PC-3 (cell line): ENCODE data around the gene LDLRAD1. TPM values are rescaled to one million over a fixed set of nuclear protein-coding genes. Genes with fewer than 3 reads are reported as not detected.

Source experiments
- ATAC-seq: fragments of 200-7000 bp; cut with Tn5 transposase; 2 replicates; pipeline ENCODE4 v1.9.1; 2020; ENCODE audit warnings: mild to moderate bottlenecking, moderate library complexity
- BruUV-seq: library from RNA; stranded (reverse); fragments of 400-500 nt; replicated peaks from 2 replicates; lab custom pipeline; 2021; lab: Mats Ljungman, UMichigan
- CTCF ChIA-PET: fragments of 300-600 bp; sonication (Branson Sonifier 250); formaldehyde crosslinking; loops from one replicate; lab custom pipeline; 2022; ENCODE audit warnings: antibody characterized with exemption; lab: Charles Lee
- POLR2A ChIA-PET: fragments of 300-600 bp; sonication (Branson Sonifier 250); formaldehyde crosslinking; loops from one replicate; lab custom pipeline; 2022; ENCODE audit warnings: antibody characterized with exemption; ENCODE audit not compliant: unreplicated experiment; lab: Charles Lee
- DNase-seq: peaks from one replicate; pipeline ENCODE4 v3.0.0-alpha.2; 2015
- H2AFZ ChIP-seq: fragments of 300-600 bp; sonication (generic); 2 replicates; pipeline ENCODE4 v1.6.0; 2016; ENCODE audit warnings: antibody characterized with exemption, low read length
- H3F3A ChIP-seq: fragments of 300-600 bp; sonication (generic); one replicate; pipeline ENCODE4 v1.6.0; 2017; ENCODE audit warnings: antibody characterized with exemption, low read length, control low read depth, mild to moderate bottlenecking; ENCODE audit not compliant: unreplicated experiment
- H3K27ac ChIP-seq: fragments of 300-600 bp; sonication (generic); 2 replicates; pipeline ENCODE4 v1.5.1; 2016; ENCODE audit warnings: mild to moderate bottlenecking, low read length
- H3K27me3 ChIP-seq: fragments of 300-600 bp; sonication (generic); 2 replicates; pipeline ENCODE4 v1.6.1; 2016; ENCODE audit warnings: low read length, mixed read lengths
- H3K36me3 ChIP-seq: fragments of 300-600 bp; sonication (generic); 2 replicates; pipeline ENCODE4 v1.6.1; 2016; ENCODE audit warnings: low read depth, mixed run types, low read length, mixed read lengths
- H3K4me1 ChIP-seq: fragments of 300-600 bp; sonication (generic); 2 replicates; pipeline ENCODE4 v1.5.1; 2016; ENCODE audit warnings: low read length; ENCODE audit not compliant: insufficient read depth
- H3K4me2 ChIP-seq: fragments of 300-600 bp; sonication (generic); 2 replicates; pipeline ENCODE4 v1.6.0; 2016; ENCODE audit warnings: low read length
- H3K4me3 ChIP-seq: fragments of 300-600 bp; sonication (generic); 2 replicates; pipeline ENCODE4 v1.5.1; 2016; ENCODE audit warnings: mild to moderate bottlenecking, low read length, mixed read lengths
- H3K79me2 ChIP-seq: fragments of 300-600 bp; sonication (generic); 2 replicates; pipeline ENCODE4 v1.6.1; 2017; ENCODE audit warnings: low read length, mixed read lengths
- H3K9ac ChIP-seq: fragments of 300-600 bp; sonication (generic); 2 replicates; pipeline ENCODE4 v1.6.0; 2016; ENCODE audit warnings: mild to moderate bottlenecking, low read length
- H3K9me2 ChIP-seq: fragments of 300-600 bp; sonication (generic); replicated peaks from 2 replicates; pipeline ENCODE4 v1.6.1; 2016; ENCODE audit warnings: mixed run types, low read length, mixed read lengths
- H3K9me3 ChIP-seq: fragments of 300-600 bp; sonication (generic); 2 replicates; pipeline ENCODE4 v1.6.1; 2016; ENCODE audit warnings: low read length, mixed read lengths
- H4K20me1 ChIP-seq: fragments of 300-600 bp; sonication (generic); 2 replicates; pipeline ENCODE4 v1.6.1; 2016; ENCODE audit warnings: low read length, mixed read lengths
- CTCF ChIP-seq: fragments of 300-600 bp; sonication (generic); conservative IDR thresholded peaks from 2 replicates; pipeline ENCODE4 v1.5.1; 2017; ENCODE audit warnings: antibody characterized with exemption, low read depth, mild to moderate bottlenecking, low read length
- EZH2 ChIP-seq: fragments of 300-600 bp; sonication (generic); IDR thresholded peaks from one replicate; pipeline ENCODE4 v1.6.1; 2017; ENCODE audit warnings: antibody characterized with exemption, mild to moderate bottlenecking, low read length; ENCODE audit not compliant: unreplicated experiment
- EZH2phosphoT487 ChIP-seq: fragments of 300-600 bp; sonication (generic); IDR thresholded peaks from 2 replicates; pipeline ENCODE4 v1.6.1; 2018; ENCODE audit warnings: mild to moderate bottlenecking, antibody characterized with exemption, low read length, borderline replicate concordance
- intact Hi-C: fragments of 100-400 bp; cut with micrococcal nuclease; formaldehyde crosslinking; loops from 2 replicates; pipeline ENCODE4 v1.9.0; 2023
- total RNA-seq: library from RNA; depleted of rRNA; stranded (reverse); fragments of >200 nt; gene quantifications from 2 replicates; pipeline ENCODE4 v1.2.3, GENCODE V29; 2014

The LDLRAD1 gene
- total RNA-seq, 1 experiment from 2014 or later = not detected

- Histone ChIP-seq H3K36me3 (peaks cover 25% of the 10 kb centered on the region), H3K9ac (no peak overlapping the region), H3F3A (peaks cover 5% of the 10 kb centered on the region), H3K4me3 (no peak overlapping the region), H4K20me1 (peaks cover 5% of the 10 kb centered on the region; the same call in 1 of the 2 replicates), H3K9me2 (no peaks in the 10 kb centered on the region), H3K4me1 (peaks cover 43% of the 10 kb centered on the region), H3K27me3 (no peaks in the 10 kb centered on the region), H2AFZ (no peak overlapping the region), H3K9me3 (no peaks in the 10 kb centered on the region), H3K79me2 (no peaks in the 10 kb centered on the region), H3K27ac (peak overlapping the region; percentile 5; the same call in 1 of the 2 replicates), H3K4me2 (peak overlapping the region; percentile 28)
- ATAC-seq (no peak), DNase-seq (no peak)
- CTCF ChIA-PET = interaction anchor here (1.0 kb wide), 1 partner anchor 20 kb away, joined by 3 read pairs; no protein-coding TSS in a partner anchor
- no TSS peak for BruUV-seq
- POLR2A ChIA-PET = no interaction called here
- intact Hi-C loops = loop anchor here (5.0 kb wide), 1 partner anchor 85 kb away; the partner anchor contains the start of genes TCEANC2 and TMEM59
- no peak for TF ChIP-seq CTCF
- no peak for TF ChIP-seq EZH2phosphoT487
- TF ChIP-seq EZH2 = no peak
Measured at GRCh38 chr1:53967409-53968124, 50.4 kb downstream of the LDLRAD1 start.

GRCh38 chr1:53966794-53967193 lies 51.2 kb downstream of the LDLRAD1 start:
- peaks cover 5% of the 10 kb centered on the region; the same call in 1 of the 2 replicates for H4K20me1 ChIP-seq
- H3K9ac ChIP-seq = no peak overlapping the region
- ChIA-PET POLR2A (no interaction called here), CTCF (interaction anchor here (1.0 kb wide), 1 partner anchor 17 kb away, joined by 4 read pairs; no protein-coding TSS in a partner anchor)
- no peak overlapping the region for H2AFZ ChIP-seq
- TF ChIP-seq EZH2phosphoT487 = no peak
- TF ChIP-seq EZH2 = no peak
- TF ChIP-seq CTCF = no peak
- H3K4me3 ChIP-seq = no peak overlapping the region
- intact Hi-C loops = loop anchor here (5.0 kb wide), 1 partner anchor 86 kb away; the partner anchor contains the start of genes TCEANC2 and TMEM59
- no peak overlapping the region for H3K27ac ChIP-seq
- BruUV-seq = no TSS peak
- peaks cover 5% of the 10 kb centered on the region for H3F3A ChIP-seq
- H3K27me3 ChIP-seq = no peaks in the 10 kb centered on the region
- ATAC-seq (no peak), DNase-seq (no peak)
- no peaks in the 10 kb centered on the region for H3K79me2 ChIP-seq
- no peak overlapping the region for H3K4me2 ChIP-seq
- no peaks in the 10 kb centered on the region for H3K9me3 ChIP-seq
- peaks cover 43% of the 10 kb centered on the region for H3K4me1 ChIP-seq
- H3K36me3 ChIP-seq = peaks cover 32% of the 10 kb centered on the region
- no peaks in the 10 kb centered on the region for H3K9me2 ChIP-seq

- CTCF ChIA-PET = no interaction called here
- Histone ChIP-seq H3K4me1 (peaks cover 43% of the 10 kb centered on the region), H3K79me2 (no peaks in the 10 kb centered on the region), H3K4me2 (no peak overlapping the region), H4K20me1 (peaks cover 5% of the 10 kb centered on the region; the same call in 1 of the 2 replicates), H3K9ac (no peak overlapping the region), H3K9me3 (no peaks in the 10 kb centered on the region), H2AFZ (no peak overlapping the region), H3K27ac (no peak overlapping the region), H3K4me3 (no peak overlapping the region), H3K27me3 (no peaks in the 10 kb centered on the region), H3K36me3 (peaks cover 36% of the 10 kb centered on the region), H3F3A (peaks cover 5% of the 10 kb centered on the region), H3K9me2 (no peaks in the 10 kb centered on the region)
- DNase-seq = no peak
- POLR2A ChIA-PET = no interaction called here
- BruUV-seq = no TSS peak
- ATAC-seq = no peak
- TF ChIP-seq EZH2 (no peak), EZH2phosphoT487 (no peak), CTCF (no peak)
- intact Hi-C loops = no loop called here
Measured at GRCh38 chr1:53964109-53964508, 53.9 kb downstream of the LDLRAD1 start.
